ENCODE results near the gene ZNF473. TPM values are rescaled to one million over a fixed set of nuclear protein-coding genes. Genes with fewer than 3 reads are reported as not detected.
A peak's percentile ranks its signal among the peaks of the same experiment; 100 is the strongest.

Gene ZNF473
- total and polyA plus RNA-seq, 2 of the 13 experiments (the other 11 are each of a cell fraction or from before 2014, with no cell fraction given) = 5.8 to 11.9 TPM

DNA sequence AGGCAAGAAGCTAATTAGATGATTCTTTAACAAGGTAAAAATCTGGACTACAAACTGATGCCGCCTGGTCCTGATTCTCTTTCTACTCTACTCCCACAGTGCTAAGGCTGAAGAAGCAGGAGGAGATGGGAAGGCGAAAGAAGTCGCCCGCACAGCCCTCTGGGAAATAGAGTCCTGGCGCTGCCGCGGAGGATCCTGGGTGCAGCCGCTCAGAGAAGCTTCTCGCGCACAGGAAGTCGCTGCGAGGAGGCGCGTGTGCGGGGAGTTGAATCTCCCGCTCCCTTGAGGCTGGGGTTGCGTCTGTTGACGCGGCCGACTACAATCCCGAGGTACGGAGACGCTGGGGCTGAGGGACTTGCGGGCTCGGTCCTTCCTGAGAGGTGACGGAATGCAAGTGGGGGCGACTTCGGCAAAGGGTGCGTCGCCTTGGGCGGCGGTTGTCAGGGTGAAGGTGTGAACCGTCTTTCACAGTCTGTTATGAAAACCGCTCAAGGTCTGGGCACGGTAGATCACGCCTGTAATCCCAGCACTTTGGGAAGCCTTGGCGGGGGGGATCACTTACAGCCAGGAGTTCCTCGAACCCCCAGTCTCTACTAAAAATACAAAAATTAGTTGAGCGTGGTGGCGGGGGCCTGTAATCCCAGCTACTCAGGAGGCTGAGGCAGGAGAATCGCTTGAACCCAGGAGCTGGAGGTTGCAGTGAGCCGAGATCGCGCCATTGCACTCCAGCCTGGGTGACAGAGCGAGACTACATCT, at the start of gene ZNF473 (continued):
- TF ChIP-seq, protein P1, sequence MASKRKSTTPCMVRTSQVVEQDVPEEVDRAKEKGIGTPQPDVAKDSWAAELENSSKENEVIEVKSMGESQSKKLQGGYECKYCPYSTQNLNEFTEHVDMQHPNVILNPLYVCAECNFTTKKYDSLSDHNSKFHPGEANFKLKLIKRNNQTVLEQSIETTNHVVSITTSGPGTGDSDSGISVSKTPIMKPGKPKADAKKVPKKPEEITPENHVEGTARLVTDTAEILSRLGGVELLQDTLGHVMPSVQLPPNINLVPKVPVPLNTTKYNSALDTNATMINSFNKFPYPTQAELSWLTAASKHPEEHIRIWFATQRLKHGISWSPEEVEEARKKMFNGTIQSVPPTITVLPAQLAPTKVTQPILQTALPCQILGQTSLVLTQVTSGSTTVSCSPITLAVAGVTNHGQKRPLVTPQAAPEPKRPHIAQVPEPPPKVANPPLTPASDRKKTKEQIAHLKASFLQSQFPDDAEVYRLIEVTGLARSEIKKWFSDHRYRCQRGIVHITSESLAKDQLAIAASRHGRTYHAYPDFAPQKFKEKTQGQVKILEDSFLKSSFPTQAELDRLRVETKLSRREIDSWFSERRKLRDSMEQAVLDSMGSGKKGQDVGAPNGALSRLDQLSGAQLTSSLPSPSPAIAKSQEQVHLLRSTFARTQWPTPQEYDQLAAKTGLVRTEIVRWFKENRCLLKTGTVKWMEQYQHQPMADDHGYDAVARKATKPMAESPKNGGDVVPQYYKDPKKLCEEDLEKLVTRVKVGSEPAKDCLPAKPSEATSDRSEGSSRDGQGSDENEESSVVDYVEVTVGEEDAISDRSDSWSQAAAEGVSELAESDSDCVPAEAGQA (IDR thresholded peaks at IDR 0.05; ENCODE audit: low read depth) = peak; percentile 61; the same call in 1 of the 2 replicates
- TF ChIP-seq, protein P1 (CRISPR knock-in tag; IDR thresholded peaks at IDR 0.05; ENCODE audit: borderline replicate concordance) = peak; percentile 60; the same call in 1 of the 2 replicates
- TF ChIP-seq NFKB2 (CRISPR knock-in tag; IDR thresholded peaks at IDR 0.05; ENCODE audit: borderline replicate concordance) (peak; percentile 99), GPN1 (CRISPR knock-in tag; IDR thresholded peaks at IDR 0.05; ENCODE audit: borderline replicate concordance) (no peak), MIXL1 (CRISPR knock-in tag; IDR thresholded peaks at IDR 0.05) (peak; percentile 87), SMARCE1 (IDR thresholded peaks at IDR 0.05; ENCODE audit: borderline replicate concordance) (no peak), ETV5 (CRISPR knock-in tag; IDR thresholded peaks at IDR 0.05; ENCODE audit: borderline replicate concordance) (peak; percentile 92), ZNF138 (CRISPR knock-in tag; IDR thresholded peaks at IDR 0.05; ENCODE audit: low read depth) (peak; percentile 99), ZNF720 (CRISPR knock-in tag; IDR thresholded peaks at IDR 0.05) (no peak), TOPORS (CRISPR knock-in tag; IDR thresholded peaks at IDR 0.05) (peak; percentile 96), ZNF839 (CRISPR knock-in tag; IDR thresholded peaks at IDR 0.05; ENCODE audit: borderline replicate concordance) (peak; percentile 85; the same call in 1 of the 2 replicates), ZNF17 (CRISPR knock-in tag; IDR thresholded peaks at IDR 0.05) (peak; percentile 85; the same call in 1 of the 2 replicates), ZKSCAN5 (CRISPR knock-in tag; IDR thresholded peaks at IDR 0.05) (peak; percentile 76; the same call in 1 of the 2 replicates), HOXD1 (CRISPR knock-in tag; IDR thresholded peaks at IDR 0.05) (peak; percentile 95), GTF2F1 (IDR thresholded peaks at IDR 0.05; ENCODE audit: low read length) (no peak), HNF4G (IDR thresholded peaks at IDR 0.05; ENCODE audit: borderline replicate concordance, low read depth, low read length) (no peak), HNF4G (CRISPR knock-in tag; IDR thresholded peaks at IDR 0.05; ENCODE audit: borderline replicate concordance, low read depth) (0 out of 2 replicates have a peak, but pooled peaks have one; percentile 33), GATA4 (IDR thresholded peaks at IDR 0.05; ENCODE audit: borderline replicate concordance, low read depth) (0 out of 2 replicates have a peak, but pooled peaks have one; percentile 30), TCF7L2 (IDR thresholded peaks at IDR 0.05; ENCODE audit: low read depth, low read length) (no peak), SOX13 (IDR thresholded peaks at IDR 0.05) (no peak), SOX13 (CRISPR knock-in tag; conservative IDR thresholded peaks at IDR 0.05 in 1 of 2, IDR thresholded peaks at IDR 0.05 in 1 of 2) (peak in 1 of 2 experiments; percentile 62; a peak in 2 of 4 replicates), SETDB1 (CRISPR knock-in tag; IDR thresholded peaks at IDR 0.05; ENCODE audit: borderline replicate concordance) (no peak), NR2F6 (IDR thresholded peaks at IDR 0.05) (no peak), NR2F6 (CRISPR knock-in tag; IDR thresholded peaks at IDR 0.05) (no peak)
- TF ChIP-seq, protein P2, sequence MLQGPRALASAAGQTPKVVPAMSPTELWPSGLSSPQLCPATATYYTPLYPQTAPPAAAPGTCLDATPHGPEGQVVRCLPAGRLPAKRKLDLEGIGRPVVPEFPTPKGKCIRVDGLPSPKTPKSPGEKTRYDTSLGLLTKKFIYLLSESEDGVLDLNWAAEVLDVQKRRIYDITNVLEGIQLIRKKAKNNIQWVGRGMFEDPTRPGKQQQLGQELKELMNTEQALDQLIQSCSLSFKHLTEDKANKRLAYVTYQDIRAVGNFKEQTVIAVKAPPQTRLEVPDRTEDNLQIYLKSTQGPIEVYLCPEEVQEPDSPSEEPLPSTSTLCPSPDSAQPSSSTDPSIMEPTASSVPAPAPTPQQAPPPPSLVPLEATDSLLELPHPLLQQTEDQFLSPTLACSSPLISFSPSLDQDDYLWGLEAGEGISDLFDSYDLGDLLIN (CRISPR knock-in tag; IDR thresholded peaks at IDR 0.05; ENCODE audit: borderline replicate concordance) = peak; percentile 97; the same call in 1 of the 2 replicates
